ENCODE results near the gene DDX51.
"Not testable (repeated sequence)": the region's sequence is repeated elsewhere in the genome, so short reads cannot be mapped to it uniquely, and the experiment has no call there.

The DDX51 gene

GRCh38 chr12:132154941-132155770, 11.0 kb upstream of the DDX51 start:
- DNase-seq (ENCODE audit: low read depth), result no peak

DNA sequence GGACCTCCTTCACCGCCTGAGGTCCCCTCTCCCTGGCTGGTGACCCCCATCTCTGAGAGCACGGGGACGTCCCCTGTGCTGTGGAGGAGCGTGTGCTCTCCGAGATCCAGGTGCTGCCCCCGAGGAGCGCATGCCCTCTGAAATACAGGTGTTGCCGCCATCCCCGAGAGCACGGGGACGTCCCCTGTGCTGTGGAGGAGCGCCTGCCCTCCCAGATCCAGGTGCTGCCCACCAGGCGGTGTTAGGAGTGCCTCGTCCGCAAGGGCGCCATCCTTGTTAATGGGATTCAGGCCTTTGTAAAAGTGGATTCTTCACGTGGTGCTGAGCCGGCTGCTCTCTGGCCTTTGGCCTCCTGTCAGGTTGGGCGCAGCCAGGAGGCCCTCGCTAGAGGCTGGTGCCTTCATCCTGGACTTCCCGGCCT, 10.2 kb upstream of the DDX51 start:
- DNase-seq (ENCODE audit: low read depth), result no peak

GRCh38 chr12:132153501-132154340, 9.6 kb upstream of the DDX51 start:
- DNase-seq (ENCODE audit: low read depth), result no peak

DNA sequence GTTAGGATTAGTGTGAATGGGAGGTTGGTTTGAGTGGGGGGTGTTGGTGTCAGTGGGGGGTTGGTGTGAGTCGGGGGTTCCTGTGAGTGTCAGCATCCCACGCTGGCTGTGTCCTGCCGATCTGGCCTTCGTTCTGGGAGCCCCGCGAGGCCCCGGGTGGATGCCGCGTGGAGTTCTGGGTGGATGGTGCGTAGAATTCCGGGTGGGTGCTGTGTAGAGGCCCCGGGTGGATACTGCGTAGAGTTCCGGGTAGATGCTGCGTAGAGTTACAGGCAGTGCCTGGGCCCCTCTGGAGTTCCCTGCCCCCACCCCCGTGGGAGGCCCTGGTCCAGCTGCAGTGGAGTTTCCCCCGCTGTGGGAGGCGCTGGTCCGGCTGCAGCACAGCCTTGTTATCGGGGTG, 8.8 kb upstream of the DDX51 start:
- no peak for DNase-seq (ENCODE audit: low read depth)

GRCh38 chr12:132152411-132152821, 8.3 kb upstream of the DDX51 start:
- DNase-seq (ENCODE audit: low read depth), result no peak

DNA sequence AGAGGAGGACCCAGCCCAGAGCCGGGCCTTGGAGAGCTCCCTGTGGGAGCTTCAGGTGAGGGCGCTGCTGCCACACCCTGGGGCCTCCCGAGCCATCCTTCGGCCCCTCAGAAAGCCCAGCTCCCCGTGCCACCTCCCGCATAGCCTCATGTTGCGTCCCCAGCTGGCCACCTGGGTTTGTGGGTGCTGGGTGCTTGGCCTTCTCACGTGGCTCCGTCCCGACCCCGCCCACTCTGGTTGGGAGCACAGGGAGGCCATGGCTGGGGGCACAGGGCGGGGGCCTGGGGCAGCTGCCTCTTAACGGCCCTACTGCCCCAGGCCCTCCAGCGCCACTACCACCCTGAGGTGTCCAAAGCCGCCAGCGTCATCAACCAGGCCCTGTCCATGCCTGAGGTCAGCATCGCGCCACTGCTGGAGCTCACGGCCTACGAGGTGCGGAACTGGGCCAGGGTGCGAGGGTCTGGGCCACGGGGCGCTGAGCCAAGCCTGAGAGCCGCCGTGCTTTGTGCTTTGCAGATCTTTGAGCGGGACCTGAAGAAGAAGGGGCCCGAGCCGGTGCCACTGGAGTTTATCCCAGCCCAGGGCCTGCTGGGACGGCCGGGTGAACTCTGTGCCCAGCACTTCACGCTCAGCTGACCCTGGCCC, 7.8 kb upstream of the DDX51 start:
- DNase-seq (ENCODE audit: low read depth), result no peak

GRCh38 chr12:132151145-132151765, 7.1 kb upstream of the DDX51 start:
- DNase-seq (ENCODE audit: low read depth), result no peak

DNA sequence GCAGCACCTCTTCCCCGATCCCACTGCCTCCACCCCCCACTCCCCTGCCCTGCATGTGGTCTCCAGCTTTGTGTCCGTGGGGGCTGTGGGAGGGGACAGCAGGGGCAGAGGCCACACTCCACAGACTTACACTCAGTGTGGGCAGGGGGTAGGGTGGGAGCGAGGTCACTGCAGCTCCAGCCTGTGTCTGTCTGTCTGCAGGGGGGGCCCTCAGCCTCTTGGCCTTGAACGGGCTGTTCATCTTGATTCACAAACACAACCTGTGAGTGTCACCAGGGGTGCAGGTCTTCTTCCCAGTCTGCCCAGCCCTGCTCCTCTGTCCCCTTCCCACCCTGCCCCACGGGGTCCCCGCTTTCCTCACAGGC, 6.6 kb upstream of the DDX51 start:
- no peak for DNase-seq (ENCODE audit: low read depth)

- not testable (repeated sequence) for DNase-seq (ENCODE audit: low read depth)
Observed at GRCh38 chr12:132149526-132149925, 5.4 kb upstream of the DDX51 start.

GRCh38 chr12:132148368-132149045, 4.4 kb upstream of the DDX51 start:
- no peak for DNase-seq (ENCODE audit: low read depth)

DNA sequence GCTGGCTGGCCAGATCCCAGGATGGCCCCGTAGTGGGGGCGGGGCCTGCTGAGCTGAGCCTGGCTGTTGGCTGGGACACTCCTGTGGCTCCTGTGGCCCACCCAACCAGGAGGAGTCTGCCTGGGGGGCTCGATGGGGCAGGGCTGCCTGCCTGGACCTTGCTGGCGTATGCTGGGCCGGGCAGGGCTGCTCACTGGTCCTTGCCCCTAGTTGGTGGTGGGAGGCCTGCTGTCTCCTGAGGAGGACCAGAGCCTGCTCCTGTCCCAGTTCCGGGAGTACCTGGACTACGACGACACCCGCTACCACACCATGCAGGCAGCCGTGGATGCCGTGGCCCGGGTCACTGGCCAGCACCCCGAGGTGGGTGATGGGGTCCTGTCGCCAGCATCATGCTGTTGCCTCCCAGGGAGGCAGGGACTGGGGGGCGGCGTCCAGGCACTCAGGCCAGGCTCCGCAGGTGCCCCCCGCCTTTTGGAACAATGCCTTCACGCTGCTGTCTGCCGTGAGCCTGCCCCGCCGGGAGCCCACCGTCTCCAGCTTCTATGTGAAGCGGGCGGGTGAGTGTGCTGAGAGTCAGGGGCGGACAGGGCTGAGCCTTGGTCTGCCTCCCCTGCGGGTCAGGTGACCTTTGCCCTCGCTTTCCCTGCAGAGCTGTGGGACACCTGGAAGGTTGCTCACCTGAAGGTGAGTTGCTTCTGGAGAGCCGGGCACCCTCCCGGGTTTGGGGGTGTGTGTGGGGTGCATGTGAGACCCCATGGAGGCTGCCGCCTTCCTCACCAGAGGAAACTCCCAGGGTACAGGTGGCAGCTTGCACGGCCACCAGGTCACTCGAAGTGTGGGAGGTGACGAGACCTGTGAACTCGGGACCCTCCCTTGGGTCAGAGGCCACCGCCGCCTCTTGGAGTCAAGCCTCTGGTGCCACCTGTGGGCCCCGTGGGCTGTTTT, 3.6 kb upstream of the DDX51 start:
- DNase-seq (ENCODE audit: low read depth), result no peak

GRCh38 chr12:132146772-132147422, 2.8 kb upstream of the DDX51 start:
- no peak for DNase-seq (ENCODE audit: low read depth)

DNA sequence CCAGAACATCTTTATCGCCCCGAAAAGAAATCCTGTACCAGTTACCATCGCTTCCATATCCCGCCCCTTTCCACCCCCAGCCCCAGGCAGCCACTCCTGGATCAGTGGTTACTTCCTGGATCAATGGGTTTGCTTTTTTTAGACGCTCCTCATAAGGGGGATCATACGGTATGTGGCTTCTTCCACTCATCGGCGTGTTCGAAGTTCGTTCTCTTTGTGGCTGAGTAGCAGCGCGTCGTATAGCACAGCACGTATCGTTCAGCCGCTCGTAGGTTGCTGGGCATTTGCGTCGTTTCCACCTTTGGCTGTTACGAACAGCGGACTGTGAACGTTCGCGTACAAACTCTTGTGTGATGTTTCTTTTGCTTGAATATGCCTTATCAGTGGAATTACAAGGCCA, 2.0 kb upstream of the DDX51 start:
- no peak for DNase-seq (ENCODE audit: low read depth)

DNA sequence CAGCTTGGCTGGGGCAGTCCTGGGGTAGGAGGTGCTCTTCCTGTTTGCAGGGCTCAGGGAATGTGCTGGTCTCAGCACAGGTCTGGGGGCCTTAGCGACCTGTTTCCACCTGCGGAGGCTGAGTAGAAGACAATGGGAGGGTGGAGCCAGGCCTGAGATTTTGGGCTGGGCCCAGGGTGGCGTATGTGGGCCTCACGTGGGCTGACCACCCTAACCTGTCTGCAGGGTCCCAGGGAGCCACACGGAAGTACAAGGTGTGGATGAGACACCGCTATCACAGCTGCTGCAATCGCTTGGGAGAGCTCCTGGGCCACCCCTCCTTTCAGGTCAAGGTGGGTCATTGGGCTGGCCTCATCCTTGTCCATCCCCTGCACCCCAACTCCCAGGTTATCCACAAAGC, 1.2 kb upstream of the DDX51 start:
- no peak for DNase-seq (ENCODE audit: low read depth)

DNA sequence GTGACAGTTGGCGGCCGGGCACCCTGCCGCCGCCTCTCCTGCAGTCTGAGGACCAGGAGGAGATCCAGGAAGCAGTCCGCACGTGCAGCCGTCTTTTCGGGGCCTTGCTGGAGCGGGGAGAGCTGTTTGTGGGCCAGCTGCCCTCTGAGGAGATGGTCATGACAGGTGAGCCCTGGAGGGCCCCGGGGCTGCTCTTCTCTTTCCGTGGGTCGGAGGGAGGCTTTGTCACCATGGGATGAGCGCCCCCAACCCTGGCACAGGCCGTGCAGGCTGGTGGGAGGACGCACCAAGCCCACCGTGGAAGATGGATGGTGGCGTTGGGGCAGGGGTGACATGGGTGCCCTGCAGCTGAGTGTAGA, 670 bp upstream of the DDX51 start:
- no peak for DNase-seq (ENCODE audit: low read depth)

GRCh38 chr12:132143336-132144071, 615 bp downstream of the DDX51 start:
- no peak for DNase-seq (ENCODE audit: low read depth)

- no peak for DNase-seq (ENCODE audit: low read depth)
Observed at GRCh38 chr12:132142679-132143335, 1.3 kb downstream of the DDX51 start.

DNA sequence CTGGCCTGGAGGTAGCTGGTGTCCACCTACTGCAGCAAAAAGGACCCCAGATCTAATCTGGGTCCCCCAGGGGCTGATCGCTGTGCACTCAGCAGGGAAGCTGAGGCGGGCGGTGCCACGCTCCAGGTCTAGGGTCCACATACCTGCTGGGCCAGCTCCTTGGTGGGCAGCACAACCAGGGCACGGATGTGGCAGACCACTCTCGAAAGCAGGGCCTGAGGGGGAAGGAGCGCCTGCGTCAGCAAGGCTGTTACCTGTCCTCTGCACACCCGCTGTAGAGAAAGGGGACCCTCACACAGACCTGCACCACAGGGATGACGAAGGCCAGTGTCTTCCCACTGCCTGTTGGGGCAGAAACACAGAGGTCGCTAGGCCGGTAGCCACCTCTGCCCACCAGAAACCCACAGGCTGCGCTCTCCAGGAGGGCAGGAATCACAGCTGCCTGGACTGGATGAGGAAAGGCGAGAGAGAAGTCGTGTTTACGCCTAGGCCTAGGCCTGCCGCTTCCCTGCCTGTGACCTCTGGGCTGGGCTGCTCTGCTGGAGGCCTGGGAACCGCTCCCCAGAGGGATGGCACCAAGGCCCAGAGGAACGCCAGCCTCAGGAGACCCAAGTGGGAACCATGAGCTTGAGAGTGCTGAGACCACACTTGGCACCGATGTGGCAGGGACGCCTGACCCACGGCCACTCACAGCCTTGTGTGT, 2.0 kb downstream of the DDX51 start:
- DNase-seq (ENCODE audit: low read depth), result no peak
